ENCODE results near the gene NOLC1.
"Not testable (repeated sequence)": the region's sequence is repeated elsewhere in the genome, so short reads cannot be mapped to it uniquely, and the experiment has no call there.

The NOLC1 gene

GRCh38 chr10:102153093-102153620 is 968 bp downstream of the NOLC1 start:
- DNase-seq (ENCODE audit: low read depth in 2 of 2), result no peak

DNA sequence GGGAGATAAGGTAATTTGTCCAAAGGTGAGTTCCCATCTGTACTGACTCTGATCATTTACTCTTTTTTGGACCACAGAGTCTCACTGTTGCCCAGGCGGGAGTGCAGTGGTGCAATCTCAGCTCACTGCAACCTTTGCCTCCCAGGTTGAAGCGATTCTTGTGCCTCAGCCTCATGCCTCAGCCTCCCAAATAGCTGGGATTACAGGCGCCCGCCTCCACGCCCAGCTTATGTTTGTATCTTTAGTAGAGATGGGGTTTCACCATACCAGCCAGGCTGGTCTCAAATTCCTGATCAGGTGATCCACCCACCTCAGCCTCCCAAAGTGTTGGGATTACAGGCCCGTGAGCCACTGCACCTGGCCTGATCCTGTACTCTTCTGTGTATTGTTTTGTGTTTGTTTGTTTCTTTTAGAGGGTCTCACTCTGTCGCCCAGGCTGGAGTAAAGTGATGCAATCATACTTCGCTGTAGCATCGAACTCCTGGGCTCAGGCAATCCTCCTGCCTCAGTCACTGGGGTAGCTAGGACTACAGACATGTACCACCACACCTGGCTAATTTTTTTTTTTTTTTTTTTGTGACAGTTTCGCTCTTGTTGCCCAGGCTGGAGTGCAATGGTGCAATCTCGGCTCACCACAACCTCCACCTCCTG is 2.4 kb downstream of the NOLC1 start:
- DNase-seq (ENCODE audit: low read depth in 2 of 2), result no peak

DNA sequence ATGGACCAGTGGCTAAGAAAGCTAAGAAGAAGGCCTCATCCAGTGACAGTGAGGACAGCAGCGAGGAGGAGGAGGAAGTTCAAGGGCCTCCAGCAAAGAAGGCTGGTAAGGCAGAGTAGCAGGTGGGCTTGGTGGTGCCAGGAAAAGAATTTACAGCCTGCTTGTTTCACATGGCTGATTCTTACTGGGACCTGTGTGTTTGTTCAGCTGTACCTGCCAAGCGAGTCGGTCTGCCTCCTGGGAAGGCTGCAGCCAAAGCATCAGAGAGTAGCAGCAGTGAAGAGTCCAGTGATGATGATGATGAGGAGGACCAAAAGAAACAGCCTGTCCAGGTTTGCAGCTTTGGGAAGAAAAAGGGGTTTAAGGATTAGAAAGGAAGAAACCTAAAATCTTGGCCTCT is 5.0 kb downstream of the NOLC1 start:
- no peak for DNase-seq (ENCODE audit: low read depth in 2 of 2)

DNA sequence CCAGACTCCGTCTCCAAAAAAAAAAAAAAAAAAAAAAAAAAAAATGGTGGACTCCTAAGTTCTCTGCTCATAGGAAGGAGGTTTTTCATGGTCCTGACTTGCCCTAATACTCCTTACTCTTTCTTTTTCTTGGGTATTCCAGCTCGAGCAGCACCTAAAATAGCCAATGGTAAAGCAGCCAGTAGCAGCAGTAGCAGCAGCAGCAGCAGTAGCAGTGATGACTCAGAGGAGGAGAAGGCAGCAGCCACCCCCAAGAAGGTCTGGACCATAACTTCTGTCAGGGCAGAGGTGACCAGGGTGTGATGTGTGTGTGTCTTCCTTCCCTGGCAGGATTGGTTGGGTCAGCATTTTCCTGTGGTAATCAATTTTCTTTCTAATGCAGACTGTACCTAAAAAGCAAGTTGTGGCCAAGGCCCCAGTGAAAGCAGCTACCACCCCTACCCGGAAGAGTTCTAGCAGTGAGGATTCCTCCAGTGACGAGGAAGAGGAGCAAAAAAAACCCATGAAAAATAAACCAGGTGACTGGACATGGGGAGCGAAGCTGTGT is 6.9 kb downstream of the NOLC1 start:
- no peak for DNase-seq (ENCODE audit: low read depth in 2 of 2)

GRCh38 chr10:102159831-102160230 is 7.6 kb downstream of the NOLC1 start:
- DNase-seq (ENCODE audit: low read depth in 2 of 2), result no peak

DNA sequence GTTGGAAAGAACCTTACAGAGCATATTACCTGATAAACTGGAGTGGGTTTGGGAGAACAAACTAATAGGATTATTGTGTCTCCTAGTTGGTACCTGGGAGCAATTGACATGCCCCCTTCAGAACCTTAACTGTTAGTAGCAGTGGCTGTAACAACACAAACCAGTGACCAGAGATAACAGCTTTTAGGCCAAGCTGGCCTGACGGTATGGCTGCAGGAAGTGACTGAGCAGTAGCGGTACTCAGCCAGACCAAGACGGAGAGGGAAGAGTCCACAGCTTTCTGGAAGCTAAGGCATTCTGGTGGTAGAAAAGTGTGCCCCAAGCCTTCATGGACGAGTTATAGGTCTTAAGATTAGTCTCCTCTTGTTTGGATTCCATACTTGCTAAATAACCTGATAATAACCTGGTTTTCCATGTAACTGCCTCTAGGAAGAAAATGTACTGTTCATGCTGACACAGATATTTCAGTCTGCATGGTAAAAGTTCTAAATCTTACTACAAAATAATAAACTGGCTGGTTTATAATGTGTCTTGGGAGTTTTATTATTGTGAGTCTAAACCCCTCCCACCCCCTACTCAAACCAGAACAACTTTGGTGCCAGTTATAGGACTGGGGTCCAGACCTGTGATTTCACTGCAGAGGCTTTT is 11.3 kb downstream of the NOLC1 start:
- DNase-seq (ENCODE audit: low read depth in 2 of 2), result no peak

DNA sequence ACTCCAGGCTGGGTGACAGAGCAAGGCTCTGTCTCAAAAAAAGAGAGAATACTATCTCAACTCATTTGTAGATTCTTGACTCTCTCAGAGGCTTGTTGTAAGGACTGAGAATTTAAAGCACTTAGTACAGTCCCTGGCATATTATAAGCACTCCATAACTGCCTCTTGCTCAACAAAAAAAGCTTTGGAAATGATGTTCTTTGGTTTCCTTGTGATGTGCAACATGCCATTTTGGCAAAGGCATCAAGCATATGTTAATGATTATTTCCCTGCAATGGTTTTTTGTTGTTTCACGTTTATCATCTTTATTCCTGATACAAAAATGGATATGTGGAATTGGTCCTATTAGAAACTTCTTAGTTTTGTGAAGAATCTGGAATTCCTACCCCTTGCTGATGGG is 15.7 kb downstream of the NOLC1 start:
- no peak for DNase-seq (ENCODE audit: low read depth in 2 of 2)

DNA sequence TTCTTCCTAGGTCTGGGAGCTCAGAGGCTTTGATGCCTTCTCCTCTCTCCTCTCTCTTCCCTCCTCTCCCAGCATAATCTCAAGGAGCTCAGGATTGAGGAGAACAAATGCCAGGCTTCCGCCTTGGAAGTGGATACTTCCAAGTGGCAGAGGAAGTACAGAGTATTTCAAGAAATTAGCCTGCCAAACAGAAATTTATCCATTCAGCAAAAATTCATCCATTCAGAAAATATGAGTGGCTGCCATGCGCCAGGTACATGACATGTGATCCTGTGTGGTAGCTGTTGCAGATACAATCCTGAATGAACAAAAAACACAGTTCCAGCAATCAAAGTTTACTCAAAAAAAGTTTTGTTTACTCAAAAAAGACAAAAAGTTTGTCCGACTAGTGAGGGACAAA is 18.4 kb downstream of the NOLC1 start:
- DNase-seq (ENCODE audit: low read depth in 2 of 2), result no peak

DNA sequence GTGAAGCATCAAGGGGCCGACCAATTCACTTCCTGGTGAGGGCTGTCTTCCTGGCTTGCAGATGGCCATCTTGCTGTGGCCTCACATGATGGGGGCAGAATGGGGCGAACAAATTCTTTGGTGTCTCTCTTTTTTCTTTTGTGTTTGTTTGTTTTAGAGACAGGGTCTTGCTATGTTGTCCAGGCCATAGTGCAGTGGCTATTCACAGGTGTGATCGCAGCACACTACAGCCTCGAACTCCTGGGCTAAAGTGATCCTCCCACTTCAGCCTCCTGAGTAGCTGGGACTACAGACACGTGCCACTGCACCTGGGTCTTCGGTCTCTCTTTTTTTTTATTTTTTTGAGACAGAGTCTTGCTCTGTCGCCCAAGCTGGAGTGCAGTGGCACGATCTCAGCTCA is 20.1 kb downstream of the NOLC1 start:
- DNase-seq (ENCODE audit: low read depth in 2 of 2), result no peak

DNA sequence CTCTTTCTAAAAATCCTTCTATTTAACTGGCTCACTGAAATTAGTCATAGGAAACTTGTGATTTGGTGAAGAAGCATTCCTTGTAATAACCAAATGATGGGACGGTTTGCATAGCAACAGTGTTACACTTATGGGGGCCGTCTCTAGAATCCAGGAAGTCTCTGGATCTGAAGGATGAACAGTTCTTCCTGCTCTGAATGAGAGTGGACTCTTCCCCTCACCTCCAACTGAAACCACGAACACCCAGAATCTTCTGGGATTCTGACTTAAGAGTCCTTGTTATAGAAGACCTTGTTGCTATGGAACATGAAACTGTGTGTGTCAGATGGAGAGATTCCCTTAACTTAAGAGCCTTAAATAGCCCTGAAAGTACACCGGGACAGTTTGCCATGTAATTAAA is 23.2 kb downstream of the NOLC1 start:
- no peak for DNase-seq (ENCODE audit: low read depth in 2 of 2)

GRCh38 chr10:102184606-102185005 is 32.4 kb downstream of the NOLC1 start:
- DNase-seq (ENCODE audit: low read depth in 2 of 2), result no peak

DNA sequence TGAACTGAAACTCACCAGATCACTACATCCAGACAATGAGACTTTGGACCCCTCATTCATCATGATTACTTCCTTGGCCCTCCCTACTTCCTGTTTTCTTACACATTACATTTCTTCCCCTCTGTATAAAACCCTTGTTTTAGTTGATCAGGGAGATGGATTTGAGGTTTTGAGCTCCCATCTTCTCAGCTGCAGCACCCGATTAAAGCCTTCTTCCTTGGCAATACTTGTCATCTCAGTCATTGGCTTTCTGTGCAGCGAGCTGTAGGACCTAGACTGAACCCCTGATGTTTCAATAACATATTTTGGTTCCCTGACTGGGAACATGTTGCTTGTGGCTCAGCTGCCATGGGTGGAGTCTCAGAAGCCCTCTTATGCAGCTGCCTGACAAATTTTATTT is 33.1 kb downstream of the NOLC1 start:
- no peak for DNase-seq (ENCODE audit: low read depth in 2 of 2)

DNA sequence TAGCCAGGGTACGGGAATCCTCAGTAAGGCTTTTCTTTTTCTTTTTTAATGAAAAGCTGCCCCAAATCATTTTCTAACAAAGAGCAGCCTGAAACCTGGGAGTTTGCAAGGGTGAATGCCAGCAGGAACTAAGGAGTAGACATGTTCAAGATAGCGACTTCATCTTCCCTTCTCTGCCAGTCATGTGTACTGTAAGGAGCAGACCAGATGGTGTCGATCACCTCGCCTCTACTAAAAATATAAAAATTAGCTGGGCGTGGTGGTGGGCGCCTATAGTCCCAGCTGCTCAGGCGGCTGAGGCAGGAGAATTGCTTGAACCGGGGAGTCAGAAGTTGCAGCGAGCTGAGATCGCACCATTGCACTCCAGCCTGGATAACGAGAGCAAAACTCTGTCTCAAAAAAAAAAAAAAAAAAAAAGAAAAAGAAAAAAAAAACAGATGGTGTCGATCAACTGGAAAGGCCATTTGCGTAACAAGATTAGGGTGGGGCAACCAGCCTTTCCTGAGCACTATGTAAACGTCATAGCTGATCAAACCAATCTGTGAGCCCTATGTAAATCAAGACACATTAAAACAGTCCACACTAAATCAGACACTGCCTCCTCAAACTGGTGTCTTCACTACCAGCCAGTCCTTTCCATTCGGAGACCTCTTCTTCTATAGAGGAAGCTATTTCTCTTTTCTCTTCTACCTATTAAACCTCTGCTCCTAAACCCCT is 33.8 kb downstream of the NOLC1 start:
- no peak for DNase-seq (ENCODE audit: low read depth in 2 of 2)

DNA sequence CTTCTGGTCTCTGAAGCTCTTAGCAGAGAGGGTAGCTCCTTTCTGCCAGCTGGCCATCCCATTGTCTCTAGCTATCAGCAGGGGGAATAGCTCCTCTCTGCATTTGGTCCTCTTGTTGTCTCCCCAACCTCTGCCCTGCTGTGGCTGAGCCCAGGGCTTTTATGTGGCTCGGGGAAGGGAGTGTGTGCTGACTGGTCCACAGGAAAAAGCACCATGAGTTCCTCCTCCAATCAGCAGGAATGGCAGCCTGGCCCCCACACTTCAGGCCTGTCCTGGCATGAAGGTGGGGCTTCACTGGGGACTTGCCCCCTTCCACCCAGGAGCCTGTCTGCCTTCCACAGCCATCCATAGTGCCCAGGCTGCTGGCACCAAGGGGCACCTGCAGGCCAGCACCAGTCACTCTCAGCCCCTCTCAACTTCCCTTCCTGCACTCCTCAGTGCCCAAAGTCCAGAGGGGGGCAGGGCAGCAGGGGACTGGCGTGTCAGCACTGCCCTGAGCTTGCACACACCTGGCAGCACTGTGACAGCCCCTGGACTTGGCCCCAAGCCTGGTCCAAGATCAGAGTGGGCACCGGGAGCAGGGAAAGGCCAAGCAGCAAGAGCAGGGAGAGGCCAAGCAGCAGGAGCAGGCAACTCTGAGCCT is 36.2 kb downstream of the NOLC1 start:
- DNase-seq (ENCODE audit: low read depth in 2 of 2), result no peak

DNA sequence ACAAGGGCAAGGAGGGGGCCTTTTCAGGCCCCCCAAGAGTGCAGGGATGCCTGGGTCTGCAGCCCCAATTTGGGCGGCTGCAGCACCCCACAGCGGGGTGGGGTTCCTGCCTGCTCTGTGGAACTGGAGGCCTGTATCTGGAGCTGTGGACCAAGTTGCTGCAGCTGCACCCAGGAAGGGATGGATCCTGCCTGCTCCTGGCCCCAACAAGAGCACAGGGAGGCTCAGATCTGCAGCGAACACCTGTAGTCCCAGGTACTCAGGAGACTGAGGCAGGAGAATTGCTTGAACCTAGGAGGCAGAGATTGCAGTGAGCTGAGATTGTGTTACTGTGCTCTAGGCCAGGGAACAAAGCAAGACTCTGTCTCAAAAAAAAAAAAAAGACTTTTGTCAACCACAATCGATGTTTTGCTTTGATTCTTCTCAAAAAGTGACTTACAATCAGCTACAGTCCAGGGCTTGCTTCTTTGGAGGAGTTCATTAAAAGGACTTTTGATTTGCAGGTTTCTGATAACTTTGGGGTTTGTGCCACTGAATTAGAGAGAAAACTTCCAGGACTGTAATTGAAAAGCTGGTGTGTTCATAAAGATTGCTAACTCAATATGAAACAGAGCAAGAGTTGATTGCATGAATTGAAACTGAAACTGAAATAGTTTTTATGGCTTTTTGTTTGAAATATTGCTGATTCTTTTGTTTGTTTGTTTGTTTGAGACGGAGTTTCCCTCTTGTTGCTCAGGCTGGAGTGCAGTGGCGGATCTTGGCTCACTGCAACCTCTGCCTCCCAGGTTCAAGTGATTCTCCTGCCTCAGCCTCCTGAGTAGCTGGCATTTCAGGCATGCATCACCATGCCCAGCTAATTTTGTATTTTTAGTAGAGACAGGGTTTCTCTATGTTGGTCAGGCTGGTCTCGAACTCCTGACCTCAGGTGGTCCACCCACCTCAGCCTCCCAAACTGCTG is 37.0 kb downstream of the NOLC1 start:
- DNase-seq (ENCODE audit: low read depth in 2 of 2), result not testable (repeated sequence)

GRCh38 chr10:102191956-102192355 is 39.8 kb downstream of the NOLC1 start:
- DNase-seq (ENCODE audit: low read depth in 2 of 2), result no peak

DNA sequence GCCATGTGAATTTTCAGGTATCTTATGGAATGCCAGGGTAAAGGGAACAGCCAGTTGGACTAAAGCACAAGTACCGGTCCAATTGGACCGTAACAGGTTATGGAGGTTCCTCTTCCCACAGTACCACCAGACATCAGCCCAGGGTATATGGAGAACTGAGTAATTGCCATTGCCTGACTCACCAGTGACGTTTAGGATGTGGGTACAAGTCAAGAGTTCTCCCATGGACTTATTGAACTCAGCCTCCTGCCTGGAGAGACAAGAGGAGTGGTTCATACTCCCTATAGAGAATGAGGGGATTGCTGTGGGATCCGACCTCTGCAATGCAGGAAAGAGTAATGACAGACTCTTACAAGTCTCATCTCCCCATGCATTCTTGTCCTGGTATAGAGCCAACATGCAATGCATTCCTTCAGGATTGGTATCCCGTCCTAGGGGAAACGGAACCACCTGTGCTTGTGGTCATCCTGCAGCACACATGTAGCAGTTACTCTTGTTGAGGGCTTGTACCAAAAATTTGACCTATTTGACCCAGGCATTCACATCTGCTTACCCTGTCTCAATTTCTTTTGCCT is 43.2 kb downstream of the NOLC1 start:
- no peak for DNase-seq (ENCODE audit: low read depth in 2 of 2)

DNA sequence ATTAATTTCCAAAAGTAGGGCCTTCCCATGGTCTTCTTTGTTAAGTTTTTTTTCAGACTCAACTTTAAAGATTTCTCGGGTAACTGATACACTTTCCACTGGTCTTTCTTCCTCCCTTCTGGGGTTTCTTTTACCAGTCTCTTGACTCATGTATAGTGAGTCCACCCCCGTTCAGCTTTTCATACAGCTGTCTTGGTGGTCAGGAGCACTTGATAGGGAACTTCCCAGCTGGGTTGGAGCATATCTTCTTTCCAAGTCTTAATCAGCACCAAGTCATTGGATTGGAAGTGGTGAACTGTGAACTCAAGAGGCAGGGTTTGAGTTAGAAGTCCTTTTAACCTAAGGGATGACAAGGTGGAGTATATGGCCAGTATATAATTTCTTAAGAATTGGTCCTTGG is 44.7 kb downstream of the NOLC1 start:
- no peak for DNase-seq (ENCODE audit: low read depth in 2 of 2)

GRCh38 chr10:102198027-102198426 is 45.8 kb downstream of the NOLC1 start:
- DNase-seq (ENCODE audit: low read depth in 2 of 2), result no peak

DNA sequence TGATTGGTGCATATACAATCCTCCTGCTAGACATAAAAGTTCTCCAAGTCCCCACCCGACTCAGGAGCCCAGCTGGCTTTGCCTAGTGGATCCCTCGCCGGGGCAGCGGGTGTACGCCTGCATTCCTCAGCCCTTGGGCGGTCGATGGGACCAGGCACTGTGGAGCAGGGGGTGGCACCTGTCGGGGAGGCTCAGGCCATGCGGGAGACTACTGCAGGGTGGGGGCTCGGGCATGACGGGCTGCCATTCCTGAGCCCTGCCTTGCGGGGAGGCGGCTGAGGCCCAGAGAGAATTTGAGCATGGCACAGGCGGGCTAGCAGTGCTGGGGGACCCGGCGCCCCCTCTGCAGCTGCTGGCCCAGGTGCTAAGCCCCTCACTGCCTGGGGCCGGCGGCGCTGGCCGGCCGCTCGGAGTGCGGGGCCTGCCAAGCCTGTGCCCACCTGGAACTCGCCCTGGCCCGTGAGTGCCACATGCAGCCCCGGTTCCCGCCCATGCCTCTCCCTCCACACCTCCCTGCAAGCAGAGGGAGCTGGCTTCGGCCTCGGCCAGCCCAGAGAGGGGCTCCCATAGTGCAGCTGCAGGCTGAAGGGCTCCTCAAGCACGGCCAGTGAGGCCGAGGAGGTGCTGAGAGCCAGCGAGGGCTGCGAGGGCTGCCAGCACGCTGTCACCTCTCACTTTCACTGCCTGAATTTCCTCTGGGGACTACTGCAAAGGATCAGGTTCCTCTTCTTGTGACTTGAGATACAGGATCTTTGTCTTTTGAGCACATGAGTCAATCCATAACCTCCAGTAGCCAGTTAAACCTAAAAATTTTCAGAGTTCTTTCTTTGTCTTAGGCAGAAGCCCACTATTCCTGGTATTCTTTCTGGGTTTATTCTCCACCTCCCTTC is 48.8 kb downstream of the NOLC1 start:
- no peak for DNase-seq (ENCODE audit: low read depth in 2 of 2)
